Right lobe of liver (tissue), 4 donors: ENCODE measurements around the gene CKS2.

ENCODE experiments used
- CTCF ChIP-seq, 4 donors: fragments of 200-600 bp in 3 of 4; fragments of 450-650 bp in 1 of 4; IDR thresholded peaks; one replicate each; pipeline versions ENCODE4 v1.5.1 to v1.8.0; 2016 to 2022; ENCODE audit warnings: antibody characterized with exemption in 4 of 4, mild to moderate bottlenecking in 2 of 4
- POLR2A ChIP-seq: fragments of 450-650 bp; IDR thresholded peaks from one replicate; pipeline ENCODE4 v1.6.1; 2017; ENCODE audit warnings: antibody characterized with exemption, mild to moderate bottlenecking
- donor health status: DM: no; HTN: no; CAD: no.
- donor health status: DM: no; HTN: no; CAD: no.
- donor health status: DM: no; HTN: yes; CAD: no.

GRCh38 chr9:89352874-89353649, 42.1 kb downstream of the CKS2 start:
- TF ChIP-seq CTCF (IDR thresholded peaks at IDR 0.05), result no peak
- no peak for TF ChIP-seq POLR2A
